Stimulated activated naive CD4-positive, alpha-beta T cell (primary cell): ENCODE measurements around the gene LAMP2.

Experiments
- DNase-seq, 6 experiments: peaks; one replicate each; lab custom pipeline; 2025; lab: John Stamatoyannopoulos, UW

Gene LAMP2

DNA sequence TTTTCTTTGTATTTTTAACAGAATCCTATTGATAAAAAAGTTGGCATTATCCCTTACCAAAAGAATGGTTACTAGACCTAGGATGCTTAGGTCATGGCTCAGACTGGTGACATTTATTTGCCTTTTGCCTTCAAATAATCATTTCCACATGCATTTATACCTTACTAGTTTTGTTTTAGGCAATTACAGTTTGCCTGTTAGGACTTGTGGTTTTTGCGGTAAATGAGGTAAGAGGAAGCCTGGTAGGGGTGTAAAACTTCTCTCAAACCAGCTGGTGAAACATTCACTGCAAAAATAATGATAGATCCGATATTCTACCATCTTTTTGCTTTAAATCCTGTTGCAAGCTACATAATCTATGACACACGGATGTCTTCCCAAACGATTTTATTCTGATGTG, 12.1 kb downstream of the LAMP2 start:
- DNase-seq = peak in 3 of 6 experiments; percentile 5 to 49 (median 27)

DNA sequence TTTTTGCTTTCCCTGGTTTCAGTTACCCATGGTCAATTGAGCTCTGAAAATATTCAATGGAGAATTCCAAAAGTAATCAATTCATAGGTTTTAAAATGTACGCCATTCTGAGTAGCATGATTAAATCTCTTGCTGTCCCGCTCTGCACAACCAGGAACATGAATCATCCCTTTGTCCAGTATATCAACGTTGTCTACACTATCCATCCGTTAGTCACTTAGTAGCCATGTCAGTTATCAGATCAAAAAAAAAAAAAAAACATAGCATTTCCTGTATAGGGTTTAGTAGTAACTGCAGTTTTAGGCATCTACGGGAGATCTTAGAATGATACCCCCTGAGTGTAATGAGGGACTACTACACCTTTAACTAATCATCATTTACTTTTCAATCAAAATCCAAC, 15.1 kb downstream of the LAMP2 start:
- DNase-seq = peak in 1 of 6 experiments; percentile 4

DNA sequence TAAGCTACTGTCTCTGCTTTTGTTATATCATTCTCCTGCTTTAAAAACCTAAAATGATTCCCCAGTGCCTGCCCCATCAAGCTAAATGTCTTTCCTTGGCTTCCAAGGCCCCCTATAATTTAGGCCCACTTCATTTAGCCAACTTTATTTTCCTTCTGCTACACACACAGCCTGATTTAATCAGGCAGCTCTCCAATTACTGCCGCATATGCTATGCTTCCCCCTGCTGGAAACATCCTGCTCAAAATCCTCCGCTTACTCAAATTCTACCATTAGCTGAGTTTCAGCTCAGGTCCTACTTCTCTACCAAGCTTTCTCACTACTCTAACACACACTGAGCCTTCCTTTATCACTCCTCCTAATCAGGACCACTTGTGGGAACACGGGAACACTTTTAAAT, 17.0 kb downstream of the LAMP2 start:
- peak in 1 of 6 experiments; percentile 15 for DNase-seq

DNA sequence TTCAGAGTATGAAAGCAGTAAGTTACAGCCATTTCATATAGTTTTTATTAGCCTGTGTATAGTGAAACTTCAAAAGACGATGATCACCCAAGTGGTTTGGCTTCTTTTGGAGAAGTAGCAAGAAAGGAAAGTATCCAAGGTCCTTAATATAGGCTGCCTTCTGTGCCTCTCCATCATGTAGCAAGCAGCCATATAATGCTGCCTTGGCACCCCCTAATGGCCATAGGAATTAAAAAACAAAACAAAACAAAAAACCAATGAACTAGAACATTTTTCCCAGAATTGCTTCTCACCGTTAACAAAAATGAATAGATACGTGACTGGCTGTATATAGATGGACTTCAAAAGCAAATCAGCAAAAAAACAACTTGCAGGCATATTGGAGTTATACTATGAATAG, 18.9 kb downstream of the LAMP2 start:
- peak in 2 of 6 experiments; percentile 6 to 7 for DNase-seq

DNA sequence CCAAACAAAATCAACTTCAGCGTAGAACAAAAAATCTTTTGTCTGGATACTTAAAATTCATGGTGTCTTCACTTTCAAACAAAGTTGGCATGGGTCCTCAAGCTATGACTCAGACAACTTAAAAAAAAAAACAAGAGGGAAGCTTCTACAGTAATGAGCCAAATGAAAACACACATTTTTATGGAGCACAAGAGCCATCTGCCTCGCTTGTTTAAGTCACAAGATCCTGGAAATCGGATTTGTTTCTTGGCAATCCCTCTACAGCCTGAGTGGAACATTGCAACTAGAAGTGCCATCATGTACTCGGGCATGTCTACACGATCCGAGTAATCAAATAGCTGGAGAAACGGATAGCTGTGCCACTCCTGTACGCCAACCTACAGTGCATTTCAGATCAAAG, 22.6 kb downstream of the LAMP2 start:
- no peak for DNase-seq

DNA sequence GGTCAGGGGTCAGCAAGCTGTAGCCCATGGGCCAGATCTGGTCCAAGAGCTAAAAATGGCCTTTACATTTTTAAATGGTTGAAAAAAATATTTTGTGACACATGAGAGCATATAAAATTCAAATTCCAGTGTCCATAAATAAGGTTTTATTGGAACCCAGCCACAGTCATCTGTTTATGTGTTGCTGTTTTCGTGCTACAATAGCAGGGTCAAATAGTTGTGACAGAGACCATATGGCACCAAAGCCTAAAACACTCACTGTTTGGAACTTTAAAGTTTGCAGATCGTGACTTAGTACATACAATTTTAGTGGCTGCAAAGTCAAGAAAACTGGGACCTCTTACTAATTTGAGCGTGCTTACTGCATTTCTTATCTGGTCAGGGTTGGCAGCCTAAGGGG, 29.2 kb downstream of the LAMP2 start:
- no peak for DNase-seq

DNA sequence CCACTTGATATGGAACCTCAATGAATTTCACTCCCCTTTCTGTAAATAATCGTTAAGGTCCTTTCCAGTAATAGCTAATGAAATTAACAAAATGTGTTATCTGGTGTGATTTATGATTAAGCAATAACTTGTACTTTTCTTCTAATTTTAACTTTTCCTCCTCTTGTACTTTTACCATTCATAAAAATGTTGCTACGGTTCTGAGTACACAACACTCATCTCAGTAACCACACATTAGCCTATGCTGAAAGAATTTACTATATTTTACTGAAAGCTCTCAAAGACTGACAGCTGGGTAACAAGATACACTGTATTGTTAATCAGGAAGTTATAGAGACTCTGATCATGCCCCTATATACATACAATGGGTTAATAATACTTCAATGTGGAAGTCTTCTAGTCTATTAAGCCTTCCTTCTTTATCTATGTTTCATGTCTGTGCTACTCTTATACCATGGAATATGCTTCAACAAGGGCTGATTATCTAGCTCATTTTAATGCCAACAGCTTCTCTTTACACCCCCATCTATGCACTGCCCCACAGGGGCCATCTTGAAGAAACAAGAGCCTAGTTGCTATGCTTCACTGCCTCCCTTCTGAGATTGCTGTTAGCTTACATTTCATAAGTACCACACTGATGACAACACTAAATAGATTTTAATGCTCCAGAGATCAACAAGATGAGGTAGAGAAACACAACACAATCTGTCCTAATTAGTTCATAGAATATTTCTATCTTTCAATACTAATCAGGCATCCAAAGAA, 39.1 kb downstream of the LAMP2 start:
- DNase-seq = no peak

DNA sequence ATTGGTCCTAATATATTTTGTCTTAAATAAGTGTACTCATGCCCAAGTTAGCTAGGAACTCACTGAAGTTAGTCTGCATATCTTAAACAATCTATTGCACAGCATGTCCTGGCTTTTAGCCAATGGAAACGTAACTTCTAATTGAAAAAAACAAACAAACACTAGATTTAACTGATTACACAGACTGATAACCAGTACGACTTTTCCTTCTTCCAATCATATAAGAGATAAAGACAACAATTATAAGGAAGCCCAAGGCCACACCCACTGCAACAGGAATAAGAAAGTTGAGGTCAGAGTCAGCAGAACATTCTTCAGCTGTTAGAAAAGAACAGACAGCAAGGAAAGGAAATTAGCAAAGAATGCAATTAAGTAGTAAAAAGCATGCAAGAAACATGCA, 40.8 kb downstream of the LAMP2 start:
- peak in 1 of 6 experiments; percentile 1 for DNase-seq

DNA sequence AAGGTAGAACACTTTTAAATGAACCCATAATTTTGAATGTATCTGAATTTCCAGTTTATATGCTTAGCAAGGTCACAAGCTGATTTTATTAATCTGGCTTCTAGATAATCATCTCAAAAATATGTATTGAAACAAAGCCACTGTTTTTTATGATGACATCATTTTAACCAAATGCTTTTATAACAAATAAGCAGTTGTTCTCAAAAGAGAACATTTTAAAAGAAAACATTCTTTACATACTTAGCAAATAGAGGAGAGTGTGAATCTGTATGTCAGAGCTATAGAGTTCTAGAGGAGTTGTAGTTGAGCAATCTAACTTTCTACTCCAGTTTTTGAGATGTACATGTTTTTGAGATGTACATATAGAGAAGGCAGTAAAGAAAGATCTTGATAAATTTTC, 42.5 kb downstream of the LAMP2 start:
- DNase-seq = no peak

DNA sequence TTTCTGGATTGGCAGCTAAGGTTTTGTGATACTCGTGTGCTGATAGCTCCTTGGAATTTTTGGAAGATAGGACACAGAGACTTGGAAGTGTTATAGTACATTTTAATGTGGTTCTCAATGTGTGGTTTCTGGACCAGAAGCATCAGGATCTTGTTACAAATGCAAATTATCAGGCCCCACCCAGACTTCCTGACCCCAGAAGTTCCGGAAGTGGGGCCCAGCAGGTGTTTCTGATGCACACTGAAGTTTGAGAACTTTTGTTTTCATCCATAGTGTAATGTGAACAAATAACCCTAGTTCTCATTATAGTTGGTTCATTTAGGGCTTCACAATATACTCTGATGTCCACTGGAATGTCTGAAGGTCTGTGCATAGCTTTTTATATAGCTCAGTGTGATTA, 49.6 kb downstream of the LAMP2 start:
- peak in 4 of 6 experiments; percentile 0 to 18 (median 3) for DNase-seq

DNA sequence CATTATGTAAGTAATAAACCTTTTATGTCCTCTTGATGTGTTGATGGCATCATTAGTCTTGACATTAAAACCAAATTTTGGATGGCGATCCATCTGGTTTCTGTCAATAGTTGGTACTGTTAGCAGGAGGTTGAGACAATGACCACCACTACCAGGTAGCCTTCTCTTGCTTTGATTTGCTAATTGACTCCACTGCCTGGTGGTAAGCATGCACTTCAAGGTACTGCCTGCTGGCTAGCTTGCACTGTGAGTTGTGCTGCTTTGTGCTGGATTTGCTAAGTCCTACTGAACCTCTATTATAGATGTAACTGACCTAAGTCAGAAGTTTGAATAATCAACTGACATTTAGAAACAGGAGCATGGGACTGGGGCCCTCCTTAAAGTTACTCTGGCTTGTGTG, 60.9 kb downstream of the LAMP2 start:
- no peak for DNase-seq

DNA sequence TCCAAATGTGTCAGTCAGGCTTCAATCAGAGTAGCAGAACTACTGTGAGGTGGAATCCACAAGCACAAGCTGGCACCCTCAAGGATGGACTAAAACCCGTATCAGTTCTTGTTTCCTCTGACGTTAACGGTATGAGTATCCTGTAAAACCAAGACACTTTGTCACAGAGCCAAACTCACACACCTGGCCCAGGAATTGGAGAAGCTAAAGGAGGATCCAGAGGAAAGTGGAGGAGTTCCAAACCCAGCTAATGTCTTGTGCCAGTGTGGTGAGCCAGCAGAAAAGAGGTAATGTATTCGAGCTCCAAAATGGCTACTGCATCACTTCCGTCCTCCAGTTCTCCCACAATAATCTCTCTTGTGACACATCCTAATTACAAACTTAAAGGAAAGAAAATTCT, 62.5 kb downstream of the LAMP2 start:
- no peak for DNase-seq

DNA sequence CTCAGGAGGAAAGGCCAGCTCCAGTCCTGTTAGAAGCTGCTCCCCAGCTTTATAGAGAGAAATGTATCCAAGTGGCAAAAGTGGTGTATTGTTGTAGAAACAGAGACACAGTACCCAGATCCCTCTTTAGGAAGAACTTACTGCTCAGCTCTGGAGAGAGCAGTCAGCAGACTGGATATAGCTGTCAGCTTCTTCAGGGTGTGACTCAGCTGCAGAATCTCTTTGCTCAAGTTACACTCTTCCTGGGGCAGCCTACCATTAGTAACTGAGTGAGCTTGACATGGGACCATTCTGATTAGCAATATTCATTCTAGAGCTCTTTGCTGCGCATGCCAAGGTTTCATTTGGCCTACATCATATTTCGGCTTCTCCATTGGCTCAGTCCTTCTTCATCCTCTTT, 66.7 kb downstream of the LAMP2 start:
- DNase-seq = no peak

DNA sequence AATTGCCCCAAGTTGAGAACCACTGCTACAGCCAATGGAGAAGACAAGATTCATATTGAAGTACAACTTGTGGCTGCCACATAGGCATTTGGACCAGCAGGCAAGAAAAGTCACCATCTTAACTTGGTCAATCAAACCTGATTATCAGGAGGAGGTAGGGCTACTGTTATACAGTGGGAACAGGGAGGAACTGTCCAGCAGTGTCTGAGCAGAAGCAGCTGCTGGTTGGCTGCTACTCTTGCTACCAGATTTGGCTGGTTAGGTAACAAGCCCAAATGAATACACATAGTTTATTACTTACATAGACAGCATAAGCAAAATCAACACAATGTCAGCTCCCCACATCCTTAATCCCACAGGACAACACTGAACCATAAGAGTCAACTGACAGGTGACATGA, 67.8 kb downstream of the LAMP2 start:
- DNase-seq = no peak

DNA sequence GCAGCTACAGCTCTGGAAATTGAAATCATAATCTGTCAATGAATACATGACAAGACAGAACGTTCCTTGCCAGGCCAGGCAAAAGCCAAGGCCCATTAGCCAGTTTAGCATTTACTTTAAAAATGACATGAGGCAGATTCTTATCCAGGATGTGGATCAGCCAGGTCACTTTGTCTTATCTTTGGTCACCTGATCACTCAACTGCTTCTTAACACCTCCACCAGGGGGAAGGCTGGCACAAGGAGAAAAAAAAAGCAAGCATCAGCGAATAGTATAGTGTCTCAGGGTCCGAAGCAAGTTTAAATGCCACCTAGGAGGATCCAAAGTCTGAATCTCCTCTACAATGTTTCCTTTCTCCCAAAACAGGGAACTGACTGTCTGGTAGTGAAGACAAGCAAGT, 88.4 kb downstream of the LAMP2 start:
- DNase-seq = peak; percentile 1 to 49 (median 22)

DNA sequence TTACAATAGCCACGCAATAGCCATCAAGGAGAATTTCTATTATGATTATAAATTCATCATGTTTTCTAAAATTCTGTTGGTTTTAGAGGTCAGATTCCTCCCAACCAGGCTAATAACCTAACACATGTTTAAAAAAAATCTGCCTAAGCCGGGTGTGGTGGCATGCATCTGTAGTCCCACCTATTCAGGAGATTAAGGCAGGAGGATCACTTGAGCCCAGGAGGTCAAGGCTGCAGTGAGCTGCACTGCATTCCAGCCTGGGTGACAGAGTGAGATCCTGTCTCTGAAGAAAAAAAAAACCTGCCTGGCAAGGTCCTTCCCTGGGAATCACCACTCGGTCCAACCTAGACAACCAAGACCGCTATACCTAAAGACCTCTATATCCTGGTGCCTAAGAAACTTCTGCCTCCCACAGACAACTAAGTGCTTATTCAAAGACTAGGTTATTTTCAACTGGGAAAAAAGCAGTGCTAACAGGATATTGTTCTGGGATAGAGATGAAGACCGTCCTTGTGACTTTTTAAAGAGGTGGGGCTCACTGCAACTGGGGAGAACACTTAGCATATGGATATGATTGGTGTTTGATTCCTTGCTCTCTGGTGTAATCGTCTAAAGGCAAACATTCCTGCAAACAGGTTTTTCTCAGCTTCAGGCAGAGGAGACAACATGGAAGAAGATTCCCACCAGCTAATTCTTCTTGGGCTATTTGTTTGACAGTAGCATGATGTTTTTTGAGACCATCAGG, 89.0 kb downstream of the LAMP2 start:
- no peak for DNase-seq

DNA sequence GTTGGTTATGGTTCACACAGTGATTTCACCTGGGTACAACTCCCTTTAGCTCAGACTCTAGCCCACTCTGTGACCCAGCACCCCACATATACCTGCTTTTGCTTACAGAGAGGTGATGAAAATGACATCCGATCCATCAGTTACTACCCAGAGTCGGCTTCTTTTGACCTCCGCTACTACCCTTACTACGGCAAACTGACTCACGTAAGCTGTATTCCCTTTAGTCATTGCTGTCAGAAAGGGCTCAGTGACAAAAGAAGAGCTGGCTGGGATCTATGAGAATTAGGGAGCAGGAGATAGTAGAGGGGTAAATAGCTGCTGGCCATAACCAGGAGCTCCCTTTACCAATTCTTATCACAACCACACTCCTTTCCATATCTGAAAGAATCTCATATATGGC, 90.5 kb downstream of the LAMP2 start:
- no peak for DNase-seq
